HL-60/S4 treated with phorbol 12-myristate 13-acetate at 8.2 ng/mL for 4 days and 3 days (cell line): ENCODE results near the gene PRMT9.

Source experiments
- in situ Hi-C: fragments of 300-500 bp; cut with MboI; formaldehyde crosslinking; loops from 2 replicates; pipeline ENCODE4 v1.15.0; 2022; ENCODE audit warnings: low sequenced_read_pairs

The PRMT9 gene

DNA sequence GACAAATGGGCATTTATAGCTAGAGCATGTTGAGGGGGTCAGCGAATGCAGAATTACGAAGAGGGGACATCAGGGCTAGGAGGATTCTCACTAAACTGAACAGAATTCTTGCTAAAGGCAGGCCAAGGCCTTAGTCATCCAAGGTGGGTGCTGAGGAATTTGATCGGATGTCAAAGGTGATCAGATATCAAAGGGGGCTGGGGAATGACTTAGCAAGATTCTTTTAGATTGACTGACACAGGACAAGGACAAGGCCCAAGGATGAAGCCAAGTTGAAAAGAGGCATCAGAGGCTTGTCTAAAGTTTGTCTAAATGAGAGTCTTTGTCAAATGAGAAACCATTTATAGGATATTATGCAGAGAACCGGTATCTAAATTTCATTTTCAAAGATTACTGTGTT, 57.1 kb downstream of the PRMT9 start:
- in situ Hi-C loops, result no loop called here

DNA sequence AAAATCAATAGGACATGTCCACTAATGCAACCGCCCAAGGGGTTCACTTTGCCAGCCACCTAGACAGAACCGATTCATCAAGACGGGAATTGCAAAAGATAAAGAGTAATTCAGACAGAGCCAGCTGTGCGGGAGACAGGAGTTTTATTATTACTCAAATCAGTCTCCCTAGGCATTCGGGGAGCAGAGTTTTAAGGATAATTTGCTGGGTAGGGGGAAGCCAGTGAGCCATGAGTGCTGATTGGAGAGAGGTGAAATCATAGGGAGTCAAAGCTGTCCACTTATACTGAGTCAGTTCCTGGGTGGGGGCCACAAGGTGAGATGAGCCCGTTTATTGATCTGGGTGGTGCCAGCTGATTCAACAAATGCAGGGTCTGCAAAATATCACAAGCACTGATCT, 58.2 kb downstream of the PRMT9 start:
- in situ Hi-C loops, result no loop called here

DNA sequence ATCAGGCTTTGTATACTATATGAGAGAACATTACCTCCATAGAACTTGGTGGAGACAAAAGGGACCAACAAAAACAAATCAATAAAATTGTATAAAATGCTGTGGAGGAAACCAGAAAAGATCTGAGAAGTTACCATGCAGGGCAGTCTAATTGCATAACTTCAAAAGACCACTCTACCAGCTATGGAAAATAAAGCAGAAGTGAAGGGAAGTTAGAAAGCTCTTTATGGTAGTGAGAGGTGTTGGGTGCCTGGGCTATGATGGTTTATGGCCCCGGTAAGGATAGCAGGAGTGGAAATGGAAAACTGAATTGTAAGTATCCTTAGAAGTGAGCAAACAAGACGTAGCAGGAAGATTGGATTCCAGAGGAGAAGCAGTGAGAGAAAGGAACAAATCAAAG, 63.6 kb downstream of the PRMT9 start:
- in situ Hi-C loops, result no loop called here

DNA sequence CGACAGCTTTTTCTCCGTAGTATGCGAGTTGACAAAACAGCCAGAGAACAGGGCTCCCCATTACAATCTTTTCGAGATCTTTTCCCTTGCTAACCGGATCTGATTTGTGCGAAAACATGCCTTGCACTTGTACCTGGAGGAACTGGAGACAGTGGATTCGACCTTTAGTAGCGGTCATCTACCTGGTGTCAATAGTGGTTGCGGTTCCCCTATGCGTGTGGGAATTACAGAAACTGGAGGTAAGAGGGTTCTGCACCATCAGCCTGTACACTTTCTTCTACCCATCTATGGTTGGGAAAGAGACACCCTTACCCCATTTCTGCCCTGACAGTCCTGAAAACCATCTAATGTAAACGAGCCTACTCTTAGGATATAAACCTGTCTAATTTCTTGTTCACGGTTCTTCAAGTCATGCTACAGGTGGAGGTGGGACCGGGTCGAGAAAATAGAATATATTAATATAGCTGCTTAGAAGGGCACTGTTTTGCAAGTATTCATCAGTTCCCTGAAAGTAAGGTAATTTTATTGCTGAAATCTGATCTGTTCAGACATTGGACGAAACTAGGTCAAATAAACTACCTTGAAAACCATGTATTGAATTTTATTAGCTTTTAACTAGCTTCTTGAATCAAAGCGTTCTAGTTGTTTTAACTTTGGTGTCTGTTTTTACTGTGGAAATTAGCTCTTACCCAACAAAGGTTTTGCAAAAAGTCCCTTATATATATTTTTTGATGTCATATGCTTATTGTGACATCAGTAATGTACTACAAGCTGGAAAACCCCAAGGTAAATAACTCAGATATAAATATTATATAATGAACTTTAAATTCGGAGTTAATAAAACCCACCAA, 65.9 kb downstream of the PRMT9 start:
- in situ Hi-C loops, result no loop called here

DNA sequence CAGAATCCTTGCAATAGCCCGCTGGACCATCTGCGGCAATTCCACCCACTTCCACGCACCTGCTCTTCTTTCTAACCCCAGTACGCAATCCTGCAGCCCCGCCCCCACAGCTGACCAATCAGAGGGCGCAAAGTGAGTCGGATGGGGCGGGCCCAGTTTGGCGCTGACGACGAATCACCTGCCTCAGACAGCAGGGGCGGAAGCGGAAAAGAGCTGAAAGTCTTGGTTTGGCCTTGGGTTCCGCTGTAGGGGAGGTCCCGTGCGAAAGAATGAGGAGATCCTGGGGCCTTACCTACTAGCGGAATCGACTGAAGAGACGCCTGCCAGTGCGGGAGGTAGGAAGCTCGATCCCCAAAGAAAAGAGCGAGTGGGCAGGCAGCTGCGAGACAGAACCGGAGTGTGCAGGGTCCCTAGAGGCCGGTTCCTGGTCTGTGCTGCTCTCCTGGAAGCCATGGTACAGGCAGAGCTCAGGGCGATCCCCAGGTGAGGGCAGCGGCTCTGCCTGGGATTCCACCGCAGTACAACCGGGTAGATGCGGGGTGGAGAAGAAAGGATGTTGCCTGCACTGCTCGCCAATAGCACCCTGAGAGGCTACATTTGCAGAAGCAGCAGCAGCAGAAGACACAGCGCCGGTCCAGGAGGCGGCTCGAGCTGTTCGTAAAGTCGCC, 66.7 kb downstream of the PRMT9 start, which contains the start of gene TMEM184C:
TSS of gene TMEM184C (plus strand) at position 225 of the 668 bp plus-strand sequence. CDS start 560 bp downstream, outside the sequence.
- in situ Hi-C loops, result no loop called here

DNA sequence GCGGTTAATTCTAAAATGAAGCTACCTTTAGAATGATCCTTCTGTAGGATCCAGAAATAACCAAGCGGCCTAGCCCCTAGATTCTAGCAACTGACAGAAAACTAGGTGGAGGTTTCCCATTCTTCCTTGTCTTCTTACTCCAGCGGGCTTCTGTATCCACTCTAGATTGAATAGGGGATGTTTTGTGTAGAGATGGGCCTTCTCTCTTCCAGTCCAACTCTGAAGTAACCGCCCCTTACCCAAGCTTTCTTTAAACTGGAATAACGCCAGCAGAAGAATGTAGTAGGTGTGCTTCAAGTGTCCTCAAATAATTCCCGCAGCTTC, 67.2 kb downstream of the PRMT9 start:
- in situ Hi-C loops, result no loop called here

DNA sequence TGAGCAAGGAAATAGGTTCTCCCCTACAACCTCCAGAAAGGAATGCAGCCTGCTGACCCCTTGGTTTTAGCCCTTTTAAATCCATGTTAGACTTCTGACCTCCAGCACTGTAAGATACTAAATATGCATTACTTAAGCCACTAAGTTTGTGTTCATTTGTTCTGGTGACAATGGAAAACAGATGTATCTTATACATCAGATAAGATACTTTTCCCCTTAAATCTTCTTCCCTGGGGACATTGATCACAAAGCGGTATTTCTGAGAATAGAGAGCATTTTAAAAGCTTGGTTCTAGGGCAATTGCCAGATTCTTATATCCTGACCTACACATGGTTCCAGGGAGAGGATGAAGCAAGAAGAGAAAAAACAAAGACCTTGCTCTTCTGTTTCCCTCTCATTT, 73.3 kb downstream of the PRMT9 start:
- in situ Hi-C loops, result no loop called here

DNA sequence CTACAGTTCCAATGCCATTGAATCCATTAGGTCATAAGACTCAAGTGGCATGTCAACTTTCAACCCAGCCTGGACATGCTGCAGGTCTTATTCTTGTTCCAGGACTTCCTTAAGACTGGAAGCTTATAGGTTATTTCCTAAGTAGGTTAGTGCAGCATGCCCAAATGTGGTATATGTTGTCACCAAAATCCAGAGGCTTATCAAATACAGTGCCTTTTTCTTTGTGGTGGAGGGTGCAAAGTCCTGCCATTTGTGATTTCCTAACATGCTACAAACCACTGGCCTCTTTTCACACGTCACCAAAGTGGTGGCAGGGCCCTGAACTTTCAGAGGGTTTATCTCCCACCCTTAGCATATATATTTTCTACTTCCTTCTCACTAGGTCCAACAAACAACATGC, 76.5 kb downstream of the PRMT9 start:
- in situ Hi-C loops, result no loop called here

DNA sequence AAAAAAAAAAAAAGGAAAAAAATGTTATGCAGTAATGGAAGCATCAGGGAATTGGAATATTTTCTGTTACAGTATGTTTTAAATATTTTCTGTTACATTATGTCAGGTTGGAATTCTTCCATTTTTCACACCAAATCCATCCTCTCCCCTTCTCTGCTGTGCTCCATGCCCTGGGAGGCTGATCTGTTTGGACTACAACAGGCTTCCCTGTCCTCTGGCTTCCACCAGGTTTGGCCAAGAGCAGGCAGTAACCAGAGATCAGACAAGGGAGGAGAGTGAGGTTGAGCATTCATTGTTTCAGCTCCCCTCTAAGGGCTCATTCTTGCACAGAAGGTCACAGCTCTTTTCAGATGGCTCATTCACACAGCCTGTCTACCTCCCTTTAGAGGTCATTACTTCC, 78.5 kb downstream of the PRMT9 start:
- in situ Hi-C loops, result no loop called here

DNA sequence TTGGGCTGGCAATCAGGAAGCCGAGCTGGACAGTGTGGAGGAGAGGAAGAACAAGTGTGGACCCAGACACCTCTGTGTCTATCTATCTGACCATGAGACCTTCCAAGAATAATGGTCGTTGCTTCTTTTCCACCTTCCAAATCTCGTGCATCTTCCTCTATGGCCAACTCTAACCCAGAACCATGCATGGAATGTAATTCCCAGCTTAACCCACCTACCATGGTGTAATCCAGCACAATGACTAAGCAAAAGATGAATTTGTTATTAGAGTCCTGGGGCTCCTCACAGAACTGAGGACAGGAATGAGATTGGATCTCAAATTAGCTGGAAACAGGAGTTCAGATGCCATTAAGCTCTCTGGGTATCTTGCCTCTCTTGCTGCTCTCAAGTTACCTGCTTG, 84.2 kb downstream of the PRMT9 start:
- in situ Hi-C loops, result no loop called here

DNA sequence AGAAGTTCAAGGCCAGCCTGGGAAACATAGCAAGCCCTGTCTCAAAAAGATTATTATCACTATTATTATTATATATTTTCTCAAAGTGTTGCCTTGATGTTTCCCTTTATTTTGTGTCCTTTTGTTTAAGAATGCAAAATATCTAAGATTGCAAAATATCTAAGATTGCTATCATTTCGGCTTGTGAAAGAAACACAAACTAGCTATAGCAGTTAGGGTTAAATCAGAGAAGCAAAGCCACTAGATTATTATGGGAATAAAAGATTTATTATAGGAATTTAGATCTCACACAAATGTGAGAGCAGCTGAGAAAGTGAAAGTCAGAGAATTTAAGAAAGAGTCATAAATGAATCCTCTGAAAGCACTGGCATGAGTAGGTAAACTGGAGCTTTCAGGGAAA, 84.8 kb downstream of the PRMT9 start:
- in situ Hi-C loops, result no loop called here

DNA sequence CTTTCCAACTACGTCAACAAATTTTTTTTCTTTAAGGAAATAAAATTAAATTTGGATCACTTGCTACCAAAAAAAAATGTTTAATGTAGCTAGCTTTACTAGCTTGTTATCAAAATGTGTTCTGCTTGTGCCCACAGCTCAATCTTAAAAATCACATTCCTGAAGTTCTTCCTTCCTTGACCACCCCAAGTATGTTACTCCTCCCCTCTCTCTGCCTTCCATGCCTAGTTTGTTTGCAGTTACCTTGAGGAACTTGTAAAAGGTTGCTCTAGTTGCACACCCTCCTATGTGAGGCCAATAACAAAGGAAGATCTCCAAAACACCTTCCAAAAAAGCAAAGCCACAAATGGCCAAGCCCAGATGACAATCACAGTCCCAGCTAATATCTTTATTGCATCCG, 86.4 kb downstream of the PRMT9 start:
- in situ Hi-C loops, result no loop called here

DNA sequence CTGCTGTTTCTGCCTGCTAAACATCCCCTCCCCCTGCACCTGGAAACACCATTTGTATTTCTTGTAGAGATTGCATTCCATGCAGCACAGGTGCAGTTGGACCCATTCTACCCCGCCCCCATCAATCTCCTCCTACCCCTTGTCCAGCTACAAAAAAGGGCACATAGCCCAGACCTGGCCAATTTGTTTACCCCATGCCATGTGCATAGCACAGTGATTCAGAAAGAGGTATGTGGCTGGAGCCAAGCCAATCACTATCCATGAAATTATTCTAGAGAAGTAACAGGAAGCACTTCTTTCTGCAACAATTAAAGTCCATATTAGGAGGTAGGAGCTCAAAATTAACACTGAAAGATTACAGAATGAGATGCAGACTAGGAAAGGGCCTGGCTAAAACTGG, 87.0 kb downstream of the PRMT9 start:
- in situ Hi-C loops, result no loop called here

DNA sequence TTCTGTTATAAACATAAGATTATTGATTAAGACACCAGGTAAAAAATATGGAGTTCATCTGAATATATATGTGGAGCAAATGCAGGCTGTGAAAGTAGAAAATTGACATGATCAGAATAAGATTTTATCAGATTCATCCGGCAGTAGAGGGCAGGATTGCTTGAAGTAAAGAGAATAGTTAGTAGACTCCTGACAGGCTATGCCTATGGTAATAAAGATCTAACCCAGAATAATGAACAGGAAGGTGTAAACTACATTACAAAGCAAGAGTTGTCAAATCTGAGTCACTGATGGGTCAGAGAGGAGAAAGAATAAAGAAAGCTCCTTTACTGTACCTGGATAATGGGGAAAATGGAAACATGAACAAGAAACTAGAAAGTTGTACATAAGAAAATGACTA, 87.6 kb downstream of the PRMT9 start:
- in situ Hi-C loops, result no loop called here

DNA sequence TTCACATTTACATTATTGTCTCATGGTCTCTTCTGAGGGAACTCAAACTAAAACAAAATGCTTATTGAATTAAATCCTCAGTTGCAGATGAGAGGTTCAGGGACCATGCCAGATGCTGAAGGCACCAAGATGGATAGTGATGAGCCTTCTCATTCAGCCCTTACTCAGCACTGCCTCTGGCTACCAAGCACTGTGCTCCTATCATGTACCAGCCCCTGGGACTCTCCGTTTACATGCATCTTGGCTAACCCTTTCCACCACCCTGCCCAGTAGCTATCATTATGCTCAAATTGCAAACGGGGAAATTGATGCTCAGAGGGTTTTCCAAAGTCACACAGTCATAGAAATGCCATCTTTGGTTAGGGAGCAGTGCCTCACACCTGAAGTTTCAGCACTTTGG, 89.4 kb downstream of the PRMT9 start:
- in situ Hi-C loops, result no loop called here

DNA sequence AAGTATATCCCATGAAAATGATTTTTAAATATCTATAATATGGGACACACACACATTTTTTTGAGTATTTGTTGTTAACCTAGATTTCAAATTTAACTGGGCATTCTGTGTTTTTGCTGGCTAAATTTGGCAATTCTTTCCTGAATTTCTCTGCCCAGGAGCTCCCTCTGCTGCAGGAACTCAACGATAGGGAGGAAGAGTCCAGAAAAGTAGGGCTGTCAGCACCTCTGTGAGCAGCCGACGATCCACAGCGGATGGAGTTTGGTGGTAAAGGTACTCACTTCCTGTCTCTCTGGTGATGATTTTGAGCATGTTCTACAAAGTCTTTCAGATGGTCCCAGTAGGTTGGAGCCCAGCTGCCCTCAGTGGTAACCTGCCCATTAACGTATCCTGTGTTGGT, 89.9 kb downstream of the PRMT9 start:
- in situ Hi-C loops, result no loop called here

DNA sequence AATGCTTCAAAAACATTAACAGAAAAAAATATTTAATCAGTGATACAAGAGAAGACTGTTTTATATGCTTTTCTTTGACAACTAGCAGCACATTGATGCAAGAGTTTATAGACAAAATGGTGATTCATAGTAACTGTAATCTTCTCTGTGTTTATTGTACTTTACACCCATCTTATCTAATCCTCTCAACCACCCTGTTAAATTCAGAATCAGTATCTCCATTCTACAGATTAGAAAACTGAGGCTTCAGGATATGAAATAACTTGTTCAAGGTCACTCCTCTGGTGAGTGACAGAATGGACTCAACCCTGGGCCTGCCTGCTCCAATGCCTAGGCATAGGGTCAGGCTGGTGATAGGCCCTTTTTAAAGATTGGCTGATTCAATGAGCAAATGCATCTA, 92.9 kb downstream of the PRMT9 start:
- in situ Hi-C loops, result no loop called here

DNA sequence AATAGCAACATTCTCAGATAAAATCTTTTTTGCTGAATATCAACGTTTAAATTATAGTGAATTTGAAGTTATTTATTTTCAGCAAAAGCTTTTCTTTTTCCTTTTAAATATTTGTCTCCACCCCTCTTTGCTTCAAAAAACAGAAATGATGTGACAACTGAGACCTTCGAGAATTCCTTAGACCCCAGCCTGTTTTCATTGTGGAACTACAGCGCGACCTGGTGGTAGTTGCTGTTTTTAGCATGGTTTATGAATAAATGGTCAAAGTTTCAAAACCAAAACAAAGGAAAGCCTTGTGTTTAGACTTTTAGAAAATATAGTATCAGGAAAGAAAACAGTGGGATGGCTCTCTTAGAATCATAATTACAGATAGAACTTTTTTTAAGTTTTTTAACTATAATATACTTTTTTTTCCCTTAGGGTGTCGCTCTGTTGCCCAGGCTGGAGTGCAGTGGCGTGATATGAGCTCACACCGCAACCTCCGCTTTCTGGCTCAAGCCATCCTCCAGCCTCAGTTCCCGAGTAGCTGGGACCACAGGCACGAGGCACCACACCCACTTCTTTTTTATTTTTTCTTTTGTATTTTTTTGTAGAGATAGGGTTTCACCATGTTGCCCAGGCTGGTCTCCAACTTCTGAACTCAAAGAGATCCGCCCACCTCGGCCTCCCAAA, 93.6 kb downstream of the PRMT9 start:
- in situ Hi-C loops, result no loop called here

DNA sequence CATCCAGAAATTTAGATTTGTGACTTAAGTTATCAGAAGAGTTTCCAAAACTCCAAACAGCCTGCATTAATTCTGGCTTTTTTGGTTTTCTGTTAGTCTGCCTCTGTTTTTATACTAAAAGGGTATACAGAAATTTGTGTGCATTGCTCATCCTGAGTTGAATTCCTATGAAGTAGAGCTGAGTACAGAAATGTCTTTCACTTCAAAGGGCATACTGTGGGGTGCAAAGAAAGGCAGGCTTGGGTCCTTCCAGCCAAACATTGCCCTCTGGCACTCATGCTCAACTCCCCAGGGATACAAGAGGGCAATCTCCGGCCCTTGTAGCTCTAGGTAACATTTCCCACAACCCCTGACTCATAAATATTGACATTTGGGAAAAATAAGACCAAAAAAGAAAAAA, 94.4 kb downstream of the PRMT9 start:
- in situ Hi-C loops, result no loop called here
